Measurements from ENCODE around the gene DAPK2.

GRCh38 chr15:64030123-64030522 is 16.2 kb downstream of the DAPK2 start:
- TF ChIP-seq CTCF (IDR thresholded peaks at IDR 0.05; ENCODE audit: borderline replicate concordance, extremely low read depth, low read length, poor library complexity, severe bottlenecking): no peak
- no peak for TF ChIP-seq EZH2 (IDR thresholded peaks at IDR 0.05; ENCODE audit: borderline replicate concordance, low read depth, low read length, severe bottlenecking)
